HUDEP-2 (cell line): ENCODE measurements around the gene FAS.

ENCODE experiments used
- DNase-seq, 76 experiments: peaks; one replicate each; lab custom pipeline; 2025; ENCODE audit not compliant: unreplicated experiment in 76 of 76; lab: John Stamatoyannopoulos, UW

FAS gene

GRCh38 chr10:88968391-88968790 lies 22.2 kb upstream of the FAS start:
- no peak for DNase-seq

GRCh38 chr10:88971221-88972061 lies 19.2 kb upstream of the FAS start:
- no peak for DNase-seq

- DNase-seq: no peak
These were observed 16.6 kb upstream of the FAS start for GRCh38 chr10:88974012-88974411.

- DNase-seq: peak in 12 of 76 experiments; percentile 5 to 58 (median 18)
These were observed 15.9 kb upstream of the FAS start for GRCh38 chr10:88974446-88975376.

- peak in 1 of 76 experiments; percentile 28 for DNase-seq
These were observed 15.2 kb upstream of the FAS start for GRCh38 chr10:88975377-88975720.

GRCh38 chr10:88978463-88978862 lies 12.1 kb upstream of the FAS start:
- DNase-seq: no peak

- DNase-seq: peak in 10 of 76 experiments; percentile 1 to 27 (median 14)
These were observed 11.4 kb upstream of the FAS start for GRCh38 chr10:88979153-88979562.

- no peak for DNase-seq
These were observed 11.0 kb upstream of the FAS start for GRCh38 chr10:88979603-88980002.

GRCh38 chr10:88980247-88980646 lies 10.4 kb upstream of the FAS start:
- DNase-seq: no peak

GRCh38 chr10:88980800-88981199 lies 9.8 kb upstream of the FAS start:
- no peak for DNase-seq

- DNase-seq: no peak
These were observed 9.2 kb upstream of the FAS start for GRCh38 chr10:88981435-88981834.

GRCh38 chr10:88982366-88982765 lies 8.2 kb upstream of the FAS start:
- no peak for DNase-seq

- DNase-seq: no peak
These were observed 7.4 kb upstream of the FAS start for GRCh38 chr10:88983206-88983605.

- DNase-seq: no peak
These were observed 6.7 kb upstream of the FAS start for GRCh38 chr10:88983939-88984338.

GRCh38 chr10:88984525-88984924 lies 6.1 kb upstream of the FAS start:
- no peak for DNase-seq

GRCh38 chr10:88986549-88987242 lies 3.9 kb upstream of the FAS start:
- DNase-seq: peak in 22 of 76 experiments; percentile 3 to 50 (median 26)

- DNase-seq: no peak
These were observed 3.3 kb upstream of the FAS start for GRCh38 chr10:88987243-88987725.

GRCh38 chr10:88987840-88988239 lies 2.8 kb upstream of the FAS start:
- no peak for DNase-seq

- DNase-seq: no peak
These were observed 1.2 kb upstream of the FAS start for GRCh38 chr10:88989423-88989822.

- no peak for DNase-seq
These were observed 694 bp upstream of the FAS start for GRCh38 chr10:88989824-88990383.
